Measurements from ENCODE around the gene HSFX3. TPM values are rescaled to one million over a fixed set of nuclear protein-coding genes. Genes with fewer than 3 reads are reported as not detected.
"Not testable (repeated sequence)": the region's sequence is repeated elsewhere in the genome, so short reads cannot be mapped to it uniquely, and the experiment has no call there.

HSFX3 gene
- total RNA-seq, 1 experiment from 2014 or later: not detected

GRCh38 chrX:149532868-149533267 lies 16.9 kb downstream of the HSFX3 start:
- not testable (repeated sequence) for H4K8ac ChIP-seq (replicated peaks; ENCODE audit: insufficient read length, low read depth, low read length); H4K20me1 ChIP-seq (ENCODE audit: control insufficient read depth, insufficient read depth, insufficient read length); H2BK15ac ChIP-seq (ENCODE audit: low read depth, low read length); H3K18ac ChIP-seq (ENCODE audit: insufficient read length, low read depth, low read length); H3K14ac ChIP-seq (ENCODE audit: insufficient read depth, low read length); H3K27me3 Mint-ChIP-seq (ENCODE audit: low read depth); H4K5ac ChIP-seq (ENCODE audit: insufficient read length, low read depth, low read length); H3T11ph ChIP-seq (ENCODE audit: low read length); H4K91ac ChIP-seq (ENCODE audit: insufficient read length, low read depth, low read length); H3K27ac ChIP-seq (ENCODE audit: insufficient read length, low read depth, low read length); H3K56ac ChIP-seq (ENCODE audit: insufficient read length, low read depth, low read length); H3K4me1 ChIP-seq (ENCODE audit: insufficient read depth, low read length); H3K79me2 ChIP-seq (ENCODE audit: insufficient read depth, low read length); H3K79me1 ChIP-seq (ENCODE audit: insufficient read depth, low read depth, low read length, poor library complexity, severe bottlenecking); H3K9ac ChIP-seq (ENCODE audit: extremely low read depth, insufficient read length, low read length); H2BK12ac ChIP-seq (ENCODE audit: insufficient read length, low read depth, low read length); H3K23me2 ChIP-seq (ENCODE audit: insufficient read length, low read depth, low read length, poor library complexity, severe bottlenecking); H2AK5ac ChIP-seq (ENCODE audit: insufficient read length, low read length); H2AFZ ChIP-seq (ENCODE audit: low read length); H3K4me2 ChIP-seq (ENCODE audit: insufficient read depth, insufficient read length, low read length); H3K4ac ChIP-seq (ENCODE audit: low read depth, low read length); H2BK5ac ChIP-seq (ENCODE audit: insufficient read length, low read length); H3K27me3 ChIP-seq (ENCODE audit: insufficient read depth, low read length); H3K23ac ChIP-seq (ENCODE audit: insufficient read length, low read depth, low read length); H2BK120ac ChIP-seq (ENCODE audit: low read depth, low read length, poor library complexity, severe bottlenecking); H3K4me3 Mint-ChIP-seq; H2BK20ac ChIP-seq (ENCODE audit: low read depth, low read length, poor library complexity, severe bottlenecking); DNase-seq; H3K27ac Mint-ChIP-seq
- H3K9me3 ChIP-seq (ENCODE audit: control insufficient read depth, low read depth, low read length): peaks cover 15% of the 10 kb centered on the region
- H3K36me3 Mint-ChIP-seq (ENCODE audit: insufficient read depth in 1 of 3, low read depth in 3 of 3): peaks cover 3 to 13% (median 11%) of the 10 kb centered on the region in 3 experiments; a peak in 6 of 7 replicates
- H3K4me1 Mint-ChIP-seq: peaks cover 0 to 14% of the 10 kb centered on the region in 2 experiments; a peak in 2 of 4 replicates
- WGBS (ENCODE audit: extremely low coverage, insufficient read length, low lambda C conversion rate): no CpG with 5 or more reads among the region's 3 CpGs
- H3K9me3 Mint-ChIP-seq: peaks cover 57 to 68% of the 10 kb centered on the region in 2 experiments

All from H9 (cell line).